CD4-positive, alpha-beta T cell treated with Interleukin-4 for 1 hour (primary cell): ENCODE results near the gene TPCN2.
A peak's percentile ranks its signal among the peaks of the same experiment; 100 is the strongest.

Experiments
- DNase-seq, 2 donors: peaks; one replicate each; pipeline ENCODE4 v3.0.0-alpha.2; 2020 to 2022

TPCN2 gene

DNA sequence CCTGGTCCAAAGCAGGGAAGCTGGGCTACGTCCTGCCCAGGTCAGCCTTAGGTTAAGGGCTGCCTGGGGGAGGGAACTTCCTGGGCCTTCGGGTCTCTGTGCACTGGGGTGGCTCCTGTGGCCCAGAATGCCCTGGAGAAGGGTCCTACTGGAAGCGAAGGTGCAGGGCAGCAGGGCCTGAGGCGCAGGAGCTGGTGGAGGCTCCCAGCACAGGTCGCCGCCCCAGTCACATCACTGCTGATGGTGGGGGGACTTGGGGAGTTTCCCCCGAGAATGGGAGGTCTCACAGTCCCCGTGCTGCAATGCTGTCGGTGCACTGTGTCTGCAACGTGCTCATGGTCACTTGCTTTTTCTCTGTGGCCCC lies 106.2 kb downstream of the TPCN2 start:
- DNase-seq: no peak

DNA sequence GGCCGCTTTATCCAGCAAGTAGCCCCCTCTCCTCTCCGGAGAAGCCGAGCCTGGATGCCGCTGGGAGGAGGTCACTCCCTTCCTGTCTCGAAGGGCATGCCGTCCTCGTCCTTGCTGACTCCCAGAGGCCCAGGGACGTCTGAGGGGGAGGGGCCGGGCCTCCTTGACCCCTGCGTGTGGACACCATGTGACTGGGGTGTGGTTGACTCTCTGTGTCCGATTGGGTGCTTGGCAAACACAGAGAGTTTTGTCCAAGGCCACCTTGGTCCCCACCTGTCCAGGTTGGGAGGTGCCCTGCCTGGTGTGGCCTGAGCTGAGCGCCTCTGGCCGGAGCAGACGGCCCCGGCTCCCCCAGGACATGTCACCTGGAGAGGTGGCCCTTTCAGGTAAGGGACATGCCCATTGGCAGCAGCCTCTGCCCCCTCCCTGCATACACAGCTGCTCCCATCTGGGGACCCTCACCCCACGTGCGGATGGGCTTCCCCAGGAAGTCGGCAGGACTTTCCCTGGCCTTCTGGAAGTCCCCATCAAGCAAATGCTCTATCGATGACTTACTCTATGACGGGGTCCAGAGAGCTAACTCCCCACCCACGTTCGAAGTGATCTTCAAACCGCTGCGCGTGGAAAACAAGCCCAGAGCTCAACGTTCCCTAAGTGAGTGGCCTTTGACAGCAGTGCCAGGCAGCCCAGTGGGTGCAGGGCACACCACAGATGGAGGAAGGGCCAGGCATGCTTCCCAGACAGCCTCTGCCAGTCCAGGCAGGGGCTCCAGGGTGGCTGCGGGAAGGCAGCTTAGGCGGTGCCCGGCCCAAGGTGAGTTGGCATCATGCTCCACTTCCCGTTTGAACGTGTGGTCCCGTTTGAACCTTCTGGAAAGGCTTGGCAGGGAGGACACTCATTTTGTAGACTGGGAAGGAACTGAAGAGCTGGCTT lies 106.8 kb downstream of the TPCN2 start, which contains the start of gene SMIM38:
Gene SMIM38, plus strand, starts transcription at position 634 of the 933 bp plus-strand sequence. CDS start 1,912 bp downstream, outside the sequence.
- DNase-seq: no peak

- DNase-seq: no peak
These were observed 107.5 kb downstream of the TPCN2 start for GRCh38 chr11:69156235-69156639.

DNA sequence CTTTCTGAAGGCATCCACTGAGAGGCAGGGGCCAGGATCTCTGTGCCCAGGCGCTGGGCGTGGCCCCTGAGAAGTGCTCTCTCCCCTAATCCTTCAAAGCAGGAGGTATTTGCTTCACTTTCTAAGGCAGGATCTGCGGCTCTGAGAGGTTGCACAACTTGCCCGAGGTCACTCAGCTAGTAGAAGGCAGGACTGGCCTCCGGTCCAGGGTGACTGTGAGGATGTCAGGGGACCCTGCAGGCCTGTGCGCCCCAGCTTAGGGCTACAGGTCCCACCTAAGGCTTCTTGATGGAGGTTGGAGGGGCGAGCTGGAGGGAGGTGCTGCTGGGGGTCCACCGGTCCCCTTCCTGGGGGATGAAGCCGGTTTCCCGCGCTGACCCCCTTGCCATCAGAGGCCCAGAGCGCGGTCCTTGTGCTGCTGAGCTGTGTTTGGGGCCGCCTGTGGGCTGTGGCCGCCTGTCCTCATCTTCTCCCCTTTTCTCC lies 108.0 kb downstream of the TPCN2 start:
- DNase-seq: no peak

GRCh38 chr11:69157156-69157821 lies 108.6 kb downstream of the TPCN2 start:
- DNase-seq: no peak

GRCh38 chr11:69157822-69158231 lies 109.1 kb downstream of the TPCN2 start:
- no peak for DNase-seq

DNA sequence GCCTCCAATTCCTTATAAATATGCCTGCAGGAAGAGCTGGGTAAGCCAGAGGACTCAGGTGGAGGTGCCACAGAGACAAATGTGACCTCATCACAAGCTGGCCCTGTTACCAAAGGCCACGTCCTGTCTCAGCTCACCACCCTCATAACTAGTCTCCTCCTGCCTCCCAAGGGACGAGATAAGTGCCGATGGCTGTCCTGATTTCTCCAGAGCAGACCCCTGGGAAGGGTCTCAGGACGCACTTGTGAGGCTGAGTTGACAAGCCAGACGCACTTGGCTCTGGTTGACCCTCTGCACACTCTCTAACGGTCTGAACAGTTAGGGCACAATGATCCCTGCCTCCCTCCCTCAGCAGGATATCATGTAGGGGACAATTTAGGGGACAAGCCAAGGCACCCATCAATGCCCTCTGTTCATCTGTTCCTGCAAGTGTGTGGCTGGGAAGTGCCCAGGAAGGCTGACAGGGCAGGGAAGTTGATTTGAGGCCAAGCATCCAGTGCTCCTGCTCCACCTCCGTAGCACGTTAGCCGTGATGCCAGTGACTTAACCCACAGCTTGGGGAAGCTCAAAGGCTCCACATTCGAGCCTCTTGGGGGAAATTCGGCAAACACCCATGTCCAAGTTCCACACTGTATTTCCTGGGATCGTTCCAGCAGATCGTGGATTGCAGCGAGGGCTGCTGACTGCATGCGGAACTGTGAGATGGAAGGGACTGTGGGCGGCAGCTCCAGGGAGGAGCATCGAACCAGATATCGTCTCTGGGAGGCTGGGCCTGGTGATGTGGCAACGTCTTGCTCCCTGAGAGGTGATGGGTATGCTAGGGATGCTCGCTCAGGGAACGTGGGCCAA lies 109.8 kb downstream of the TPCN2 start:
- no peak for DNase-seq

DNA sequence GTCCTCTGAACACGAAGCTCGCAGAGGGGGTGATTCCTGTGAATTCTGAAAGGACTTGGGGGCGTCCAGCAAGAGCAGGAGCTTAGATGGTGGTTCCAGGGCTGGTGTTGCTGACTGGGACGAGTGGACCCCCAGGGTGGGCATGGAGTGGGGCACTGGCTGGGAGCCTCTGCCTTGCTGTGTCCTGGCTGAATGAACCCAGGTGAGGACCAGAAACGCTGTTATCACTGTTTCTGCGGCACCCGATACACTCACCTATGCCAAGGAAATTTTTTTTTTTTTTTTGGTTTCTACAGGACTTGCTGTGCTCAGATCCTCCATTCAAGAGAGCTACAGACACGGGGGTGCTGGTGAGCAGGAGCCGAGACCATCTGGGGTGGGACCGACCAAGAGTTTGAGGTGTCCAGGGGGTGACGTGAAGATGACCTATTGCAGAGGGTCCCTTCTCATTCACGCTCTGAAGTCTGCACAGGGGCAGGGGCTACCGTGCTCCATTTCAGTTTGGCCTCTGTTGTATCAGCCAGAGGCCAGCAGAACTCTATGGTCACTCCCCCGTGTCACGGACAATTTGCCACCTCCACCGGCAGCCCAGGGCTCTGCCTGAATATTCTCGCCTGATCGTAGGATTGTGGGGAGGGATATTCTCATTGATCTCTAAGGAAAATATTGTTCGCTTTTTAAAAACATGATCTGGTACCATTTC lies 110.6 kb downstream of the TPCN2 start:
- DNase-seq: no peak

DNA sequence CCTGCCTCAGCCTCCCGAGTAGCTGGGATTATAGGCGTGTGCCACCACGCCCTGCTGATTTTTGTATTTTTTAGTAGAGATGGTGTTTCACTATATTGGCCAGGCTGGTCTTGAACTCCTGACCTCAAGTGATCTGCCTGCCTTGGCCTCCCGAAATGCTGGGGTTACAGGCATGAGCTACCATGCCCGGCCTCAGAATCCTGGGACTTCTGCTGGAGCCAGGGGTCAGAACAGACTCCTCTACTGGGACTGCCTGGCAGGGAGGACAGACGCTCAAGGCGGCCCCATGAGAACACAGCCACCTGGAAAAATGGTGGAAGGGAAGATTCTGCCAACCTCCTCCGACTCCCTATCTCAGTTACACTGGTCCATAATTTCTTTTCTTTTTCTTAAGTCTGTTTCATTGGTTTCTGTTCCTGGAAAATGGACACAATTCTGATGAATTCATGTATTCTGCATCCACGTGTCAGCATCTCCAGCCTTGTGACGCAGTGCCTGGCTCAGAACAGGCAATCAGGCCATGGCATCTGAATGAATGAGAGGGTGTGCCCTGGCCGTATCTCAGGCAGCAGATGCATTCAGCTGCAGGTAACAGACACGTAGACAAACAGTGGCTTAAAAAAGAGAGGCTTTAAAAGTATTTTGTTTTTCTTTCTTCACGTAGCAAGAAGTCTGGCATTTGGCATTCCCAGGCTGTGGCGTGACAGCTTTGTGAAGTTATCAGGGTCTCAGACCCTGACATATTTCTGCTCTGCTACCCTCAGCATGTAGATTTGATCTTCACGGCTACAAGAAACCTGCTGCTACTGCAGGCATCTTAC lies 111.8 kb downstream of the TPCN2 start:
- DNase-seq: no peak

GRCh38 chr11:69161117-69161407 lies 112.3 kb downstream of the TPCN2 start:
- no peak for DNase-seq

- DNase-seq: no peak
These were observed 113.8 kb downstream of the TPCN2 start for GRCh38 chr11:69162505-69162904.

DNA sequence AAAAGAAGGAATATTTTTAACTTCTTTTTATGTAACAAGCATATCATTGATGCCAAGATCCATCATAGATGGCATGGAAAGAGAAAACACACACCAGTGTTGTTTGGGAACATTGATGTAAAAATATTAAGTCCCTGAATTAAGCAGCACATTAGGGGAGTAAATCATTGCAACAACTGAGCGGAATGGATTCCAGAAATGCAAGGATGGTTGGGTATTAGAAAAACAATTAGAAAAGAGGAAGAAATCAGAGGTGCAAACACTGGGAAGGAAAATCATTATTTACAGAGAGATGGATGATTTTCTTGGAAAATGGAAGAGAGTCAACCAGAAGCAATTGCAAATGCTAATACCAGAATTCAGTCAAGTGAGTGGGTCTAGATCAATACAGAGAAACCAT lies 115.1 kb downstream of the TPCN2 start:
- no peak for DNase-seq

DNA sequence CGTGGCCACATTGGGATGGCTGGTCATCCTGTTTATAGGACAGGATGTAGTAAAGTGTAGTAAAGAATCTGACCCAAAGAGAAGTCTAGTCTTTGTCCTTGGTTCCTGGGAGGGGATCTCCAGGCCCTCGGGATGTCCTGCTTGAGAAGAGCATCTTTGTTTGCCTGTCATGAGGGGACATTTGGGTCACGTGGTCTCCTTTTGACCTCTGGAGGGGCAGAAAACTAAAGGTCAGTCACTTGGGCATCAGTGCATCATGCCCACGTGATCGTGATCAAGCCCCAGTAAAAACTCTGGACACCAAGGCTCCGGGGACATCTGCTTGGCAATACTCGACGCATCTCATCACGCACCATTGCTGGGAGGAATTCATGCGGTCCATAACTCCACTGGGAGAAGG lies 116.1 kb downstream of the TPCN2 start:
- DNase-seq: no peak

- DNase-seq: no peak
These were observed 117.0 kb downstream of the TPCN2 start for GRCh38 chr11:69165775-69166174.

GRCh38 chr11:69166218-69167115 lies 117.7 kb downstream of the TPCN2 start:
- DNase-seq: peak in 1 of 2 donors; percentile 18

DNA sequence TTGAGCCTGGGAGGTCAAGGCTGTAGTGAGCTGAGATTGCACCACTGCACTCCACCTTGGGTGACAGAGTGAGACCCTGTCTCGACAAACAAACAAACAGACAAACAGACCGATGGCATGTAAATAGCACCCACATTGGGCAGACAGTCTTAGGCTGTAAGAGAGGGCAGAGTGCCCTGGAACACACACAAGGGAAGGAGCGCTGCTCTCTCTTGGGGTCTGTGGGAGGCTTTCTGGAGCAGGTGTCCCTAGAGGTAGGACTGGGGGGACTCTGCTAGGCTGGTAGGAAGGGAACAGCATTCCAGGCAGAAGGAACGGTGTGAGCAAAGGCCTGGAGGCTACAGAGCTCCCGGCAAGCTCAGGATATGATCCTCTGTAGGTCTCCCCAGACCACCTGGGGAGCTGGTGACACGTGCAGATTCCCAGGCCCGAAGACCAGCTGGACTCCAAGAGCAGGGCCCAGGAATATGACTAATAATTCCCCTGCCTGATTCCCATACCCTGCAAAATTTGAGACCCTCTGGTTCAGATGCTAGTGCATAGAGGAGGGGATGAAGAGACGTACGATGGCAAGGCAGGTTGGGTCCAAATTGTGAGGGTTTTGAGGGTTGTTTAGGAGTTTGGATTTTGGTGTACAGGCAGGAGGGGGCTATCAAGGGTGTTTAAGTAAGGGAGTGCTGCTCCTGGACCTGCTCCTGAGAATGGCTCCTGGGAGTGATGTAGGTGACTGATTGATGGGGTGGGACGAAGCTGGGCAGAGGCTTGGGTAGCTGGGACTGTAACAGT lies 118.6 kb downstream of the TPCN2 start:
- DNase-seq: no peak

GRCh38 chr11:69167916-69168691 lies 119.4 kb downstream of the TPCN2 start:
- no peak for DNase-seq

GRCh38 chr11:69169479-69169878 lies 120.7 kb downstream of the TPCN2 start:
- no peak for DNase-seq

GRCh38 chr11:69170704-69171103 lies 122.0 kb downstream of the TPCN2 start:
- no peak for DNase-seq
